Measurements from ENCODE around the gene GRK1. TPM values are rescaled to one million over a fixed set of nuclear protein-coding genes. Genes with fewer than 3 reads are reported as not detected.
A peak's percentile ranks its signal among the peaks of the same experiment; 100 is the strongest.

Gene GRK1
- total RNA-seq, 1 donor from 2014 or later = 0.07 TPM

DNA sequence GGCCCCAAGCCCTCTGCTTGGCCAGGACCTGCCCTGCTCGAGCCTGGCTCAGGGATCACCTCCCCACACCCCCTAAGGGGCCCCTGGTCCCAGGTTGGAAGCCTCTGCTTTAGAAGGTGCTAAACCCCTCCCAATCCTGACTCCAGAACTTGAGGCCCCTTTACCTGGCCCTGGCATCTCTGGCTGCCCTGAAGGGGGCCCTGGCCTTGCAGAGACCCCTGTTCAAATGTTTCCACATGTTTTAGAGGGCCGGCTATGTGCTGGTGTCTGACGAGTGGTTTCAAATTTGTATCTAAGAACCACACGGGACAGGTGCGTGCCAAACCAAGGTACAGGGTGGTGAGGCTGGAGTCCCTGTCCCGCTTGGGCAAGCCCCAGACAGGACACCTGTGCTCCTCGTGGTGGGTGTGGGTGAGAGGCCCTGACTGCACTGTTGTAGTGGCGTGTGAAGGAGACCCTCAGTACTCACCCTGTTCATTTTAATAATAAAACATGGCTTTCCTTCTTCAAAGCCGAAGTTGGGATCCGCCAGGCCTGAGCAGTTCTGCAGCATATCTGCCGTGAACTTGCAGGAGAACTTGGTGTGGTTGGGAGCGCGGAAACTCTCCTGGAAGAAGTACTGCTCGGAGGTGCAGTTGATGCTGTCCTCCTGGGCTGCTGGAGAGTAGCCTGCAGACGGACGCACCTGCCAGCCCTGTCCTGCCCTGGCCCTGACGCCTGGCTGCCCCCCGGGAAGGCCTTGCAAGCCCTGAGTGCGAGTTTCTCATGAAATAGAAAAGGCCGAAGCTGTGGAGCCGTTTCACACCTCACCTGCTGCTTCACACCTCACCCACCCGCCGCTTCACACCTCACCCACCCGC, 14.4 kb upstream of the GRK1 start:
- Mint-ChIP-seq H3K9me3 (ENCODE audit: low read depth) (no peaks in the 10 kb centered on the region), H3K4me1 (ENCODE audit: low read depth) (peaks cover 24% of the 10 kb centered on the region), H3K27me3 (ENCODE audit: low read depth) (no peaks in the 10 kb centered on the region), H3K27ac (ENCODE audit: unreplicated experiment) (no peak overlapping the region), H3K36me3 (ENCODE audit: low read depth) (no peaks in the 10 kb centered on the region), H3K4me3 (ENCODE audit: unreplicated experiment) (no peak overlapping the region)
- DNase-seq (ENCODE audit: low spot score) = no peak
- TF ChIP-seq, protein P1, sequence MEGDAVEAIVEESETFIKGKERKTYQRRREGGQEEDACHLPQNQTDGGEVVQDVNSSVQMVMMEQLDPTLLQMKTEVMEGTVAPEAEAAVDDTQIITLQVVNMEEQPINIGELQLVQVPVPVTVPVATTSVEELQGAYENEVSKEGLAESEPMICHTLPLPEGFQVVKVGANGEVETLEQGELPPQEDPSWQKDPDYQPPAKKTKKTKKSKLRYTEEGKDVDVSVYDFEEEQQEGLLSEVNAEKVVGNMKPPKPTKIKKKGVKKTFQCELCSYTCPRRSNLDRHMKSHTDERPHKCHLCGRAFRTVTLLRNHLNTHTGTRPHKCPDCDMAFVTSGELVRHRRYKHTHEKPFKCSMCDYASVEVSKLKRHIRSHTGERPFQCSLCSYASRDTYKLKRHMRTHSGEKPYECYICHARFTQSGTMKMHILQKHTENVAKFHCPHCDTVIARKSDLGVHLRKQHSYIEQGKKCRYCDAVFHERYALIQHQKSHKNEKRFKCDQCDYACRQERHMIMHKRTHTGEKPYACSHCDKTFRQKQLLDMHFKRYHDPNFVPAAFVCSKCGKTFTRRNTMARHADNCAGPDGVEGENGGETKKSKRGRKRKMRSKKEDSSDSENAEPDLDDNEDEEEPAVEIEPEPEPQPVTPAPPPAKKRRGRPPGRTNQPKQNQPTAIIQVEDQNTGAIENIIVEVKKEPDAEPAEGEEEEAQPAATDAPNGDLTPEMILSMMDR (IDR thresholded peaks at IDR 0.05) = no peak

DNA sequence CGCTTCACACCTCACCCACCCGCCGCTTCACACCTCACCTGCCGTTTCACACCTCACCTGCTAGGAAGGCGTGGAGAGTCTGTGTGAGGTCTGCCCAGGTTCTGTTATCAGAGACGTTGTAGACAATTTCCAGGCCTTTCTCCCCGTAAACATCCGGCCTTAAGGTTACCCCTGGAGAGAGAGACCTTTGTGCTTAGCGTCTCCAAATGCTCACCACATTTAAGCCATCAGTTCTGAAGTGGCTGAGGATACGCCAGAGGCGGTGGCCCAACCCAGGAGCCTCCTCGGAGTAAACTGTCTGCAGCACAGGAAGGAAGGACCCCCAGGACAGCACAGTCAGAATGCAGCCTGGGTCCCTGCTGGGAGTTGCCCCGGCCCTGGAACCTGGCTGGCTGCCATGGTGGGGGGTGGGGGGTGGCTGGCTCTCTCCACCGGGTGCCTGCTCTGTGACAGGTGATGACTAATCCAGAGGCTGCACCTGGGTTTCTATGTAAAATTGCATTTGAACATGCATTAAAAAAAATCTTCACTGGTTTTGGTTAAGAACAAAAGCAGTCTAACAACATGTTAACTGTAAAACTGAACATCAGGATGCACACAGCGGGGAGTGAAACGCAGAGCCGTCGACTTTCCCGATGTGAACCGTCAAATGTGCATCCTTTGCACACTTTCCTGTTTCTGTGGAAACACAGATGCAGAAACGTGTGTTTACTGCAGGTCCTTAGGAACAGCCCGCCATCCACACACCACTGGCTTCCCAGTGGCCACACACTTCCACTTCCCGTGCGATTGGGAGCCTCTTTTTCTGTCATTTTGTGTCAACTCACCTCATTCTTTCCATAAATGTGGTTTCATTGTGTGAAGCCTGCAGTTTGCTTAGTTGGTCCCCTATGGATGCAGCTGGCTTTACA, 13.5 kb upstream of the GRK1 start:
- Mint-ChIP-seq H3K27me3 (ENCODE audit: low read depth) (no peaks in the 10 kb centered on the region), H3K9me3 (ENCODE audit: low read depth) (no peaks in the 10 kb centered on the region), H3K4me3 (ENCODE audit: unreplicated experiment) (no peak overlapping the region), H3K27ac (ENCODE audit: unreplicated experiment) (no peak overlapping the region), H3K4me1 (ENCODE audit: low read depth) (peaks cover 18% of the 10 kb centered on the region), H3K36me3 (ENCODE audit: low read depth) (no peaks in the 10 kb centered on the region)
- no peak for DNase-seq (ENCODE audit: low spot score)
- TF ChIP-seq, protein P1 (IDR thresholded peaks at IDR 0.05) = no peak

DNA sequence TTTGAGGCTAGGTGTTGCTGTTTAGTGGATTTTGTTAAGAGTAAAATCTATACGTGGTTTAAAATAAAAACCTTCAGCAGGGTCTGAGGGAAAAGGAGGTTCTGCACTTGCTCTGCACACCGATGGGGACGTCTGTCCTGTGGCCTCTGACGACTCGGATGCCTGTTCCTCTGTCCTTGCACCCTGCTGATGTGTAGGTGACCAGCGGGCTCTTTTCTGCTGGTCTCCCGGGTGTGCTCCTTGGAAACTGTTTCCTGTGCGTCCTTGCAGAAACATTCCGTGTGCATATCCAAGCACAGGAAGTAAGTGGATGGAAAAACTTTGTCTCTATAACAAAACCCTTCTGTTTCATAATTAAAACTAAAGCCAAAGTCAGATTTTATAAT, 12.9 kb upstream of the GRK1 start:
- Mint-ChIP-seq H3K36me3 (ENCODE audit: low read depth) (no peaks in the 10 kb centered on the region), H3K9me3 (ENCODE audit: low read depth) (no peaks in the 10 kb centered on the region), H3K4me1 (ENCODE audit: low read depth) (peaks cover 18% of the 10 kb centered on the region), H3K27me3 (ENCODE audit: low read depth) (no peaks in the 10 kb centered on the region), H3K27ac (ENCODE audit: unreplicated experiment) (no peak overlapping the region), H3K4me3 (ENCODE audit: unreplicated experiment) (no peak overlapping the region)
- no peak for DNase-seq (ENCODE audit: low spot score)
- TF ChIP-seq, protein P1 (IDR thresholded peaks at IDR 0.05) = no peak

DNA sequence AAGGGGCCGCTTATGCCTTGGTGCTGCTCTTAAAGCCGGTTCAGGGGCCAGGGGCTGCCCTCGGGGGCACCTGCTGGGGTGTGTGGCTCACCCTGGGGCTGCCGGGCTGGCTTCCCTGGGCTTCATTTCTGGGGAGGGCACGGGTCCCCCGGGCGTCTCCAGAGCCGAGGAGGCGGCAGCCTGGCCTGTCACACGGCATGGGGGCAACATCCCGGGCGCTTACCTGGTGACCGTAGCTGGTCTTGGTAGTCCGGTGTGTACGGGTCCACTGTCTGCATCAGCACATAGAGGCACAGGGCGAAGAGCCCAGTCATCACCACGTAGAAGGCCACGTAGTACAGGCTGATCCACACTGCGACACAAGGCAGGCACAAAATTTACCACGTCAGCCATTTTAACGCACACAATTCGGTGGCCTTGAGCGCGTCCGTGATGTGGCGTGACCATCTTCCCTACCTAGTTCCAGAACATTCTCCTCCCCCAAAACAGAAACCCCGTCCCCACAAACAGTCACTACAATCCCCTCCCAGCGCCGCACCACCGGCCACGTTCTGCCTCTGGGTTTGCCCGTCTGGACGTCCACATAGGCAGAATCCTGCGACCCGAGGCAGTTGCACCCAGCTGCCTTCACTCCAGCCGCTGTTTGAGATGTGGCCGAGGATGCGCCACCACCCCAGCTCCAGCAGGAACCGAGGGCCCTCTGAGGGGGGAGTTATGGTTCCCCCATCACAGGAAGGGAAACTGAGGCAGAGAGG, 12.3 kb upstream of the GRK1 start:
- H3K27me3 Mint-ChIP-seq (ENCODE audit: low read depth) = no peaks in the 10 kb centered on the region
- no peak overlapping the region for H3K27ac Mint-ChIP-seq (ENCODE audit: unreplicated experiment)
- peak; percentile 85 for DNase-seq (ENCODE audit: low spot score)

More for the DNA sequence above, 12.3 kb upstream of the GRK1 start:
- Mint-ChIP-seq H3K36me3 (ENCODE audit: low read depth) (no peaks in the 10 kb centered on the region), H3K4me1 (ENCODE audit: low read depth) (peaks cover 18% of the 10 kb centered on the region), H3K4me3 (ENCODE audit: unreplicated experiment) (no peak overlapping the region), H3K9me3 (ENCODE audit: low read depth) (no peaks in the 10 kb centered on the region)
- TF ChIP-seq, protein P1 (IDR thresholded peaks at IDR 0.05) = no peak
